ENCODE results near the gene RTN4. TPM values are rescaled to one million over a fixed set of nuclear protein-coding genes. Genes with fewer than 3 reads are reported as not detected.
A peak's percentile ranks its signal among the peaks of the same experiment; 100 is the strongest.
"Not testable (repeated sequence)": the region's sequence is repeated elsewhere in the genome, so short reads cannot be mapped to it uniquely, and the experiment has no call there.

RTN4 gene
- total RNA-seq, 2 donors from 2014 or later: 237 to 280 TPM

DNA sequence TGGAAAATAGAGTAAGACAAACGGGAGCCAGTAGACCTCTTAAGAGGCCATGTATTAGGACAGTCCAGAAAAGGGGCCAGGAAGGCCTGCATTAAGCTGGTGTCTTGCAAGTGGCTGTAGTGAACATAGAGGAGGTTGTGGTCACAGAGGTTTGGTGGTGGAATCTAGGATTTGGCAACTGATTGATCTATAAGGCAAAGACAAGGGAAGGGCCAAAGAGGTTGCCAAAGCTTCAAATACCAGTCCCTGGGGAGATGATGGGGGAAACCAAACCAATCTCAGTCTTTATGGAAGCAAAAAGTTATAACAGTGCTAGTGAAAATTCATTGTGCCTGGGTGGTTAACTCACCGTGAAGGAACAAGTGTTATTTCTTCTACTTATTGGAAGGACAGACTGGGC lies 28.7 kb upstream of the RTN4 start:
- DNase-seq (no peak), ATAC-seq (no peak)
- intact Hi-C loops (cut with DNase I, micrococcal nuclease): no loop called here

DNA sequence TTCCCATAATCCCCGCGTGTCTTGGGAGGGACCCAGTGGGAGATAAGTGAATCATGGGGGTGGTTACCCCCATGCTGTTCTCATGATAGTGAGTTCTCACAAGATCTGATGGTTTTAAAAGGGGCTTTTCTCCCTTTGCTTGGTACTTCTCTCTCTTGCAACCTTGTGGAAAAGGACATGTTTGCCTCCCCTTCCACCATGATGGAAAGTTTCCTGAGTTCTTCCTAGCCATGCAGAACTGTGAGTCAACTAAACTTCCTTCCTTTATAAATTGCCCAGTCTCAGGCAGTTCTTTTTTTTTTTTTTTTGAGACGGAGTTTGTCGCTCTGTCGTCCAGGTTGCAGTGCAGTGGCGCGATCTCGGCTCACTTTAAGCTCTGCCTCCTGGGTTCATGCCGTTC lies 26.5 kb upstream of the RTN4 start:
- DNase-seq (no peak), ATAC-seq (no peak)
- intact Hi-C loops (cut with DNase I, micrococcal nuclease): no loop called here

DNA sequence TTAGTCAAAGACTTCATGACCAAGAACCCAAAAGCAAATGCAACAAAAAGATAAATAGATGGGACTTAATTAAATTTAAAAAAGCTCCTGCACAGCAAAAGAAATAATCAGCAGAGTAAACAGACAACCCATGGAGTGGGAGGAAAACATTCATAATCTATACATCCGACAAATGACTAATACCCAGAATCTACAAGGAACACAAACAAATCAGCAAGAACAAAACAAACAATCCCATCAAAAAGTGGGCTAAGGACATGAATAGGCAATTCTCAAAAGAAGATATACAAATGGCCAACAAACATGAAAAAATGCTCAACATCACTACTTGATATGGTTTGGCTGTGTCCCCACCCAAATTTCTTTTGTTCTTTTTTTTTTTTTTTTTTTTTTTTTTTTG lies 25.8 kb upstream of the RTN4 start:
- not testable (repeated sequence) for ATAC-seq

DNA sequence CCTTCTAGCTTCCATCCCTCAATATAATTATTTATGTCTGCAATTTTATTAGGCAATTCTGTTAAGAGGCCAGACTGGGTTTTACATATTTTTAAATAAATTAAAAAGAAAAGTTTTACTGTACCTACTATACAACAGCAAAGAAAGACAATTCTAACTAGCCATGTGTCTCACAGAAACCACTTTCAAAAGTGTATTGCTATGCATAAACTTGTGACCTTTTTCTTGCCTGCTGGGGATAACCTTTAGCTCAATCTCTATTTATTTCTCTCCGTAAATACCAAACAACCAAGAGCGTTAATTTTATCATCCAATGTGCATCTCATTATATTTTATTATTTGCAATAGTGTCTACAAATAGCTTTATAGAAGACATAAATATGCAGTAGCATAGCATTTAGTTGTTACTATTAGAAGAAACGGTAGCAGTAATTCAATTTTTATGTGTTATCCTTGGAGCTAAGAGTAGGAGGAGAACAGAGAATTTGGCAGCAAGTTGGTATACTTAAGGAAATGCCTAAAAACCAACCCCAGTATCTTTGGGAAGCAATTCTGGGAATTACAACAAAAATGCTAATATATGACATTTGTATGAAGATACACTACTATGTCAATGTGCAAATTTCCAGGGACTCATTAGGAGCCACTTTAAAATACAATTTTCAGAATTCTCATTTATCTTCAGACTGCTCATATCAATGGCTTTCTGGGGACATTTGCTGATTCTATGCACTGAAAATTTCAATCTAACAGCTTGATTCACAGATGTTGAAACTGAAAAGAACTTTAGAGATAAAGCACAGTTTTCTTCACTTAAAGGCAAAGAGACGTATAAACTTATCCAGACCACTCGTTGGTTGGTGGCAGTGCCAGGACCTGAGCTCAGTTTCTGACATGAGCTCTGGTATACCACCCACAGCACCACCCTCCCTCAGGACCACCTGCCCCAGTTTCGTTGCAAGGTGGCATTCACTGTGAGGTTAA lies 23.0 kb upstream of the RTN4 start:
- ATAC-seq: no peak
- intact Hi-C loops (cut with DNase I, micrococcal nuclease): no loop called here

More for the DNA sequence above, 25.8 kb upstream of the RTN4 start:
- DNase-seq; intact Hi-C loops (cut with DNase I, micrococcal nuclease): not testable (repeated sequence)

DNA sequence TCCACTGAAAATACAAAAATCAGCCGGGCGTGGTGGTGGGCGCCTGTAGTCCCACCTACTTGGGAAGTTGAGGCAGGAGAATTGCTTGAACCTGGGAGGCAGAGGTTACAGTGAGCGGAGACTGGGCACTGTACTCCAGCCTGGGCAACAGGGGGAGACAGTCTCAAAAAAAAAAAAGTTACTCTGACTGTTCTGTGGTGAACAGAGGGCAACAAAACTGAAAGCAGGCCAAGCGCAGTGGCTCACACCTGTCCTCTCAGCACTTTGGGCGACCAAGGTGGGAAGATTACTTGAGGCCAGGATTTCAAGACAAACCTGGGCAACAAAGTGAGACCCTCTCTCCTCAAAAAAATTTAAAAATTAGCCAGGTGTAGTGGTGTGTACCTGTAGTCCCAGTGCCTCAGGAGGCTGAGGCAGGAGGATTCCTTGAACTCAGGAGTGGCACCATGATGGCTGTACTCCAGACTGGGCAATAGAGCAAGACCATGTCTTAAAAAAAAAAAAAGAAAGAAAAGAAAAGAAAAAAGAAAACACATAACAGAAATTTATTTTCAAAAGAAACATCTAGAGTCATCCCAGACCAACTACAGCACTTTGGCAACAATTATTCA lies 13.6 kb upstream of the RTN4 start:
- ATAC-seq (peak; percentile 56), DNase-seq (no peak)
- intact Hi-C loops (cut with DNase I, micrococcal nuclease): no loop called here

More for the DNA sequence above, 23.0 kb upstream of the RTN4 start:
- no peak for DNase-seq

DNA sequence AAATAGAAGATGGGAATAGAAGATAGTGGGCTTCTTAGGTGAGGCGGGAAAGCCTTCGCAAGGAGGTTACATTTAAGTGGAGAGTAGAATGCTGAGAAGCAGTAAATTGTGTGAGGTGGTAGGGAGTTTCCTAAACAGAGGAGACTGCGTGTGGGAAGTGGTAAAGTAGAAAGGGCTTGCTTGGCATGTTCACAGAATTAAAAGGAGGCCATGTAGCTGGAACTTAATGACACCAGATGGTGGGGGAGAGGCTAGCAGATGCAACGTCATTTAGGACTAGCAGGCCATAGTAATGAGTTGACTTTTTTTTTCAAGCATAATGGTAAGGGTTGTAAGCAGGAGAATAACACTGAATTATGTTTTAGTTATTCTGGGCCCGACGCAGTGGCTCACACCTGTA lies 13.0 kb upstream of the RTN4 start:
- DNase-seq (no peak), ATAC-seq (no peak)
- intact Hi-C loops (cut with DNase I, micrococcal nuclease): no loop called here

DNA sequence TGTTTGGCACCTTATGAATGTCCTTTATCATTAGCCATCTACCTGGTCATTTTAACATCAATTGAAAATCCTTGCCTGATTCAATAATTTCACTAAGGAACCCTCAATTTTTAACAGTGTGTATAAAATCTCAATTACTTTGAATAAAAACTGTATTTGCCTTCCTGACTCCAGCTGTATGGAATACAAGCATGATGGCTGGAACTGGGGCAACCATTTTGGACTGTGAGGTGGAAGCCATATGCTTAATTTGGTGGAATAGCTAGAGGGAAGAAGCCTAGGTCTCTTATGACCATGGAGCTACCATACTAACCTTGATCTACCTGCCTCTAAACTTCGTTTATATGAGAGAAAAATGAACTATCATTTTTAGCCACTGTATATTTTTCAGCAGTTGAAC lies 12.5 kb upstream of the RTN4 start:
- DNase-seq: no peak
- intact Hi-C loops (cut with DNase I, micrococcal nuclease): no loop called here
- no peak for ATAC-seq

DNA sequence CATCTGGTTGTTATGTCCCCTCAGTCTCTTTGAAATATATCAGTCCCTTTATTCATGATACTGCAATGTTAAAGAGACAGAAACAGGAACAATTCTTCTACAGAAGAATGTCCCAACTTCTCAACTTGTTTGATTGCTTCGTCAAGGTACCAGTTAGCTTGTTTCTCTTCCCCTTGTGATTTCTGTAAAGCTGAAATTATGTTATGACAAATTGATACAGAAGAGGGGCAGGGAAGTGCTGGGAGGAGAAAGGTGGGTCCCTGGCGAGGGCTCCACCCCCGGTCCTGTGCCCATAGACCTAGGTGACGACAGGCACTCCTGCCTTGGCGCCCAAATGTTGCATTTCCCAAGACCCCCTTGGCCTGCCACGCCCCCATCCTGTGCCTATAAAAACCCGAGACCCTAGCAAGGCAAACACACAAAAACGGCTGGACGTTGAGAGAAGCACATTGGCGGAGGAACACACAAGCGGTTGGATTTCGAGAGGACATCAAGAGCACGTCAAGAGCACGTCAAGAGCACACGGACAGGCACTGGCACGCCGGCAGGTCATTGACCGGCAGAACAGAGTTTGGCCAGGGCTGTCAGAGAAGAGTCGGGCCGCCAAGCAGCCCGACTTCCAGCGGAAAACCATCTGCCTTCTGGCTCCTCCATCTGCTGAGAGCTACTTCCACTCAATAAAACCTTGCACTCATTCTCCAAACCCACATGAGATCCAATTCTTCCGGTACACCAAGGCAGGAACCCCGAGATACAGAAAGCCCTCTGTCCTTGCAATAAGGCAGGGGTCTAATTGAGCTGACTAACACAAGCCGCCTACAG lies 11.5 kb upstream of the RTN4 start:
- intact Hi-C loops (cut with DNase I, micrococcal nuclease): no loop called here
- ATAC-seq: no peak

DNA sequence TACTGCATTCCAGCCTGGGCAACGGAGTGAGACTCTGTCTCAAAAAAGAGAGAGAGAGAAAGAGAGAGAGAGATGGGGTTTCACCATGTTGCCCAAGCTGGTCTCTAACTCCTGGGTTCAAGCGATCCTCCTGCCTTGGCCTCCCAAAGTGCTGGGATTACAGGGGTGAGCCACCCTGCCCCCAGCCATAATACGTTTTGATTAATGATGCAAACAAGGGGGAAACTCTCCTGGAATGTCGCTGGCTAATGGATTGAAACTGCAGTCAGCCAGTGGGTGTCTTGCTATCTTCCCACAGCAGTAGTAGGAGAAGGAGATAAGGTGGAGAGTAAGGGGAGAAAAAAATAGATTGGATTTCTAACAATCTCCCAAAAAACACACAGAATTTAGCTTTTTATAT lies 9.5 kb upstream of the RTN4 start:
- ATAC-seq (no peak), DNase-seq (no peak)
- intact Hi-C loops (cut with DNase I, micrococcal nuclease): no loop called here

More for the DNA sequence above, 11.5 kb upstream of the RTN4 start:
- no peak for DNase-seq

DNA sequence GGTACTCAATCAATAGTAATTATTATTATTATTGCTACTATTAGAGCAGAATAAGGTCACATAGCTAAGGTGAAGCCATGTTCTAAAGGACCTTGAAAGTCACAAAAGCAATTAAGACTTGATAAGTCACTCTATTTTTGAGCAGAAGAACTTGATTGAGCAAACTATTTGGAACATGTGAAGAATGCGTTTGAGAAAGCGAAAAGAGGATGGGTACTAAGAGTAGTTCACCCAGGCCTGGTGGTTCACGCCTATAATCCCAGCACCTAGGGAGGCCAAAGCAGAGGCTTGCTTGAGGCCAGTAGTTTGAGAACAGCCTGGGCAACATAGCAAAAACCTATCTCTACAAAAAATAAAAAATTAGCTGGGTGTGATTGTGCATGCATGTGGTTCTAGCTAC lies 7.2 kb upstream of the RTN4 start:
- intact Hi-C loops (cut with DNase I, micrococcal nuclease): no loop called here
- ATAC-seq: no peak

DNA sequence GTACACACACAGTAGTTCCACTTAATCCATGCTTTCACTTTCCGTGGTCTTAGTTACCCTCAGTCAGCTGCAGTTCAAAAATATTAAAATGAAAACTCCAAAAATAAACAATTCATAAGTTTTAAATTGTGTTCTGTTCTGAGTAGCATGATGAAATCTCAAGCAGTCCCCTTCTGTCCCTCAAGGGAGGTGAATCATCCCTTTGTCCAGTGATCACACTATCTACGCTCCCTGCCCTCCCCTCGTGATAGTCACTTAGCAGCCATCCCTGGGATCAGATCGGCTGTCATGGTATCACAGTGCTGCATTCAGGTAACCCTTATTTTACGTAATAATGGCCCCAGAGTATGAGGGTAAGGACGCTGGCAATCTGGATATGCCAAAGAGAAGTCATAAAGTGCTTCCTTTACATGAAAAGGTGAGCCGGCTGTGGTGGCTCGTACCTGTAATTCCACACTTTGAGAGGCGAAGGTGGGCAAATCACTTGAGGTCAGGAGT lies 5.8 kb upstream of the RTN4 start:
- no peak for ATAC-seq
- DNase-seq: no peak
- intact Hi-C loops (cut with DNase I, micrococcal nuclease): no loop called here

More for the DNA sequence above, 7.2 kb upstream of the RTN4 start:
- DNase-seq: no peak

DNA sequence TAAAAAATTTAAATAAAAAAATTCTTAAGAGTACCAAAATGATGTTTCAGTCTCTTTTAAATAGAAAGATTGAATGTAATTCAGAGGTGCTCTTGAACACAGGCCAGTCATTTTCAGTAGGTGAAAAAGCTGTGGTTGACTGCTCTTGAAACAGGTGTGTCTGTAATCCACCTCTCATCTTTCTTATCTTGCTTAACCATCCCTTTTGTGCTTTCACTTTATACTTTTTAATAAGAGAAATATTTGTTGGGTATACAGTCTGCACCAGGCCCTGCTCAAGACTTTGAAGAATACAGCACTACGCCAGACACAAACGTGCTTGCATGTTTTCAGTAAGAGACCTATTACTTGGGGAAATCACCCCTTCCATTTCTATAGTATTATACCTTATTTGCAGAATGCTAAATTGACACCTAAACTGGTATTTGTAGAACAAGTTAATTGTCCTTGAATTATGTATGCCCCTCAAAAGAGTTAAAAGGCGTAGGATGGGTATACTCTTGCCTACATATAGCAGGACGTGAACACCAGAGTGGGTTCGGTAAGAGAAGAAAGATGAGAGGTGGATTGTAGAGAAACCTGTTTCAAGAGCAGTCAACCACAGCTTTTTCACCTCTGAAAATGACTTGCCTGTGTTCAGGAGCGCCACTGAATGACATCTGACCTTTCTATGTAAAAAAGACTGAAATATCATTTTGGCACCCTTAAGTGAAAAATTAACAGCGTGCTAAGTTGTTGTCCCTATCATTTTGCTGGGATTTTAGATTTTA lies 4.0 kb upstream of the RTN4 start:
- intact Hi-C loops (cut with DNase I, micrococcal nuclease): no loop called here
- DNase-seq (no peak), ATAC-seq (no peak)

DNA sequence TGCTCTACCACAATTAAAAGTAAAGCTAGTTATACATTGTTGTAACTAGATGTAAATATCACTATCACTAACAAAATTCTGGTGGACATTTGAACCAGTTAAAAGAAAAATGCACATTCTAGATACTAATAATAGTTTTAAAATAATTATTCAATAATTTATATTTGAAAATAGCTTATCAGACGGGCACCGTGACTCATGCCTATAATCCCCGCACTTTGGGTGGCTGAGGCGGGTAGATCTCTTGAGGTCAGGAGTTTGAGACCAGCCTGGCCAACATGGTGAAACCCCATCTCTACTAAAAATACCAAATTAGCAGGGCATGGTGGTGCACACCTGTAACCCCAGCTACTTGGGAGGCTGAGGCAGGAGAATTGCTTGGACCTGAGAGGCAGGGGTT lies 3.0 kb upstream of the RTN4 start:
- DNase-seq; ATAC-seq; intact Hi-C loops (cut with DNase I, micrococcal nuclease): not testable (repeated sequence)

DNA sequence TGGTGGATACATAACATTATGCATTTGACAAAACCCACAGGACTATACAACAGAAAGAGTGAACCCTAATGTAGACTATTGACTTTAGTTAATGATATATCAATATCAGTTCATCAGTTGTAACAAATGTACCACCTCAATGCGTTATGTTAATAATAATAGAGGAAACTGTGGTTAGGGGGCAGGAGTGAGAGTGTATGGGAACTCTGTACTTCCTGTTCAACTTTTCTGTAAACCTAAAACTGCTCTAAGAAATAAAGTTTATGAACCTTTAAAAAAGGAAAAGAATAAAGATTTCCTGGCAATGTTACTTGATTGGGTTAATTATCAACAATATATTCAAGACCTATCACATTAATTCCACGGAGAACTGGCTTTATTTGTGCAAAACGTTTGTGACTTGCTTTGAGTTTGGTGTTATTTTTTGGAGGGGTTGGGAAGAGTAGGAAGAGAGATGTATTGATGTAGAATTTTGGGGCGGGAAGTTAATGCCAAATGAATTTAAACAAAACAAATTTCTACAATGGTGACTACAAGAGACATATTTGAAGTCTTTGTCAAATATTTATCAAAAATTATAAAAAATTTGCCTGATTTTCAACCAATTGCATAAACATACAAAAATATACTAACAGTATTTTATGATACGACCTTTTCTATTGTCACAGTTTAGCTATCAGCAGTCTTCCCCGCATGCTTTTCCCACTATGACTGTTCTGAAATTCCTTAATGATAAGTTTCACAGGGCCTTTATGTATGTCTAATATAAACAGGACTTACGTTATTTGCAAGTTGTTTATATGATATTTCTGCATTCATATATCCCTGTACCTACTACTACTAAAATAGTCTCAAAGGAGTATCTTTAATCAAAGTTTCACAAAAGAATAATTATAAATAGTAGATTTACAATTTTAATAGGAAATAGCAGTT lies 2.1 kb upstream of the RTN4 start:
- no peak for ATAC-seq
- no peak for DNase-seq
- intact Hi-C loops (cut with DNase I, micrococcal nuclease): no loop called here

DNA sequence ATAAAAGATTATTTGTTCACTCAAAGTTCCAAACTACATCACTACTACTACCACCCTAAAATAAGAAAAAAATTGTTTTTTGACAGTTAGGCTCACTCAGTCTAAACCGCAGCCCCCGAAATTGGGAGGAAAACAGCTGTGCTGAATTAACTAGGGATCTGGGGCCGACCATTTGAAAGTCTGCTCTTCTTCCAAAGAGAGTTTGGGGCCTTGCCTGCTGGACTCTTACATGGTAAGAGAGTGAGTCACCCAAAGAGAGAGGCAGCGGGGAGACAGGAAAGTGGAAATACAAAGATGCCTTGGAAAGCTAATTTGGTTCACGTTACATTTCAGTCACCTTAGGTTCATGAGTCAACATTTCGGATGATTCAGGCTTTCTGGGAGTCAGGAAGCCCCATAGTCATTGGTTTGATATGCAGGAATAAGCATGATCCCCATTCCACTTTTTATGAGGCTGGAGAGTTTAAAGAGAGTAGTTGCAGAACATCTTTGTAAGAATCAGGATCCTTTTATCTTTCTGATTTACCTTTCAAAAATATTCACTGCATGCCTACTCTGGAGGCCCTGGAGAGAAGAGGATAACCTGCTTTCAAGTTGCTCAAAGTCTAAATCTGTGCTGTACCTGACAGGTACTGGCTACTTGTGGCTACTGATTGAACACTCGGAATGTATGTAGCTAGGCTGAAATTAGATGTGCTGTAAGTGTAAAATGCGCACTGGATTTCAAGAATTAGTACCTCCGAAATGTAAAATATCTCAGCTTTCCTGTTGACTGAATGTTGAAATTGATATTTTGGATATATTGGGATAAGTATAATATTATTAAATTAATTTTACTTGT lies 995 bp upstream of the RTN4 start:
- ATAC-seq (no peak), DNase-seq (peak; percentile 45 to 62)
- intact Hi-C loops (cut with DNase I, micrococcal nuclease): no loop called here

DNA sequence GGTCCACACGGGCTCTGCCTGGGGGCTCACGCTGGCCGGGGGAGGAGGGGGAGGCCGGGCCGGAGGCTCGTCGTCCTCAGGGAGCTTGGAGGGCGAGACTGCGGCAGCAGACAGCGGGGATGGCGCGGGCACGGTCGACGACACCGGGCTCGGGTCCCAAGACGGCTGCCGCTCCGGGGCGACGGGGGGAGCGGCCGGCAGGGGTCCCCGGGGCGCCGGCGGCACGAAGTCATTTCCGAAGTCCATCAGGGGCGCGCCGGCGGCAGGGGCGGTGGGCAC lies 491 bp downstream of the RTN4 start:
- intact Hi-C loops (cut with DNase I, micrococcal nuclease): loop anchor here in 1 of 2 donors (5.0 kb wide), 1 partner anchor 118 kb away; no protein-coding TSS in a partner anchor
- peak; percentile 4 for ATAC-seq
- no peak for DNase-seq

Measured in left colon (tissue), 2 donors.